Mucosa of descending colon (tissue), 3 donors: ENCODE results near the gene PLEKHA7. TPM values are rescaled to one million over a fixed set of nuclear protein-coding genes. Genes with fewer than 3 reads are reported as not detected.
"Not testable (repeated sequence)": the region's sequence is repeated elsewhere in the genome, so short reads cannot be mapped to it uniquely, and the experiment has no call there.

ENCODE experiments used
- ATAC-seq: fragments of 200-7000 bp; cut with Tn5 transposase; one replicate; pipeline ENCODE4 v1.9.1; 2020; ENCODE audit warnings: mild to moderate bottlenecking, moderate library complexity
- DNase-seq, 3 donors: peaks; one replicate each; pipeline ENCODE4 v3.0.0-alpha.2; 2020
- H3K36me3 ChIP-seq: fragments of 200-600 bp; one replicate; pipeline ENCODE4 v1.8.0; 2021; ENCODE audit warnings: low read depth, mild to moderate bottlenecking
- H3K4me1 ChIP-seq: fragments of 200-600 bp; one replicate; pipeline ENCODE4 v1.8.0; 2021; ENCODE audit warnings: low read depth, mild to moderate bottlenecking
- H3K4me3 ChIP-seq: fragments of 200-600 bp; one replicate; pipeline ENCODE4 v1.8.0; 2021; ENCODE audit warnings: mild to moderate bottlenecking
- H3K9me3 ChIP-seq: fragments of 200-600 bp; one replicate; pipeline ENCODE4 v1.8.0; 2021; ENCODE audit warnings: mild to moderate bottlenecking
- intact Hi-C, 2 donors: fragments of 100-400 bp; cut with DNase I in 1 of 2; cut with micrococcal nuclease in 1 of 2; formaldehyde crosslinking; loops; one replicate each; pipeline versions ENCODE4 v1.11.0 to v1.11.1; 2022; cut with DNase I, micrococcal nuclease
- long read RNA-seq, 2 donors: library from polyadenylated mRNA; unstranded; transcript quantifications; one replicate each; pipeline ENCODE4 v2.0.0, GENCODE V29; 2019 to 2021
- total RNA-seq, 3 donors: library from RNA; stranded (reverse); fragmentation: NEBNext Ultra II Directional in 2 of 3; extraction: Animal tissue kit (Norgen Biotek cat#: 25700) in 2 of 3; gene quantifications; one replicate each; pipeline versions ENCODE4 v1.2.1 to v1.2.4, GENCODE V29; 2021 to 2023
- TF ChIP-seq, protein P1 (sequence below): fragments of 200-600 bp; IDR thresholded peaks from one replicate; pipeline ENCODE4 v1.8.0; 2022; ENCODE audit warnings: antibody characterized with exemption, mild to moderate bottlenecking
- donor health status: DM: no; HTN: no; CAD: no; lungs with moderate emphysema.
- donor health status: DM: no; HTN: no; CAD: no.
- donor health status: DM: no; HTN: yes; CAD: no.

Gene PLEKHA7, protein sequence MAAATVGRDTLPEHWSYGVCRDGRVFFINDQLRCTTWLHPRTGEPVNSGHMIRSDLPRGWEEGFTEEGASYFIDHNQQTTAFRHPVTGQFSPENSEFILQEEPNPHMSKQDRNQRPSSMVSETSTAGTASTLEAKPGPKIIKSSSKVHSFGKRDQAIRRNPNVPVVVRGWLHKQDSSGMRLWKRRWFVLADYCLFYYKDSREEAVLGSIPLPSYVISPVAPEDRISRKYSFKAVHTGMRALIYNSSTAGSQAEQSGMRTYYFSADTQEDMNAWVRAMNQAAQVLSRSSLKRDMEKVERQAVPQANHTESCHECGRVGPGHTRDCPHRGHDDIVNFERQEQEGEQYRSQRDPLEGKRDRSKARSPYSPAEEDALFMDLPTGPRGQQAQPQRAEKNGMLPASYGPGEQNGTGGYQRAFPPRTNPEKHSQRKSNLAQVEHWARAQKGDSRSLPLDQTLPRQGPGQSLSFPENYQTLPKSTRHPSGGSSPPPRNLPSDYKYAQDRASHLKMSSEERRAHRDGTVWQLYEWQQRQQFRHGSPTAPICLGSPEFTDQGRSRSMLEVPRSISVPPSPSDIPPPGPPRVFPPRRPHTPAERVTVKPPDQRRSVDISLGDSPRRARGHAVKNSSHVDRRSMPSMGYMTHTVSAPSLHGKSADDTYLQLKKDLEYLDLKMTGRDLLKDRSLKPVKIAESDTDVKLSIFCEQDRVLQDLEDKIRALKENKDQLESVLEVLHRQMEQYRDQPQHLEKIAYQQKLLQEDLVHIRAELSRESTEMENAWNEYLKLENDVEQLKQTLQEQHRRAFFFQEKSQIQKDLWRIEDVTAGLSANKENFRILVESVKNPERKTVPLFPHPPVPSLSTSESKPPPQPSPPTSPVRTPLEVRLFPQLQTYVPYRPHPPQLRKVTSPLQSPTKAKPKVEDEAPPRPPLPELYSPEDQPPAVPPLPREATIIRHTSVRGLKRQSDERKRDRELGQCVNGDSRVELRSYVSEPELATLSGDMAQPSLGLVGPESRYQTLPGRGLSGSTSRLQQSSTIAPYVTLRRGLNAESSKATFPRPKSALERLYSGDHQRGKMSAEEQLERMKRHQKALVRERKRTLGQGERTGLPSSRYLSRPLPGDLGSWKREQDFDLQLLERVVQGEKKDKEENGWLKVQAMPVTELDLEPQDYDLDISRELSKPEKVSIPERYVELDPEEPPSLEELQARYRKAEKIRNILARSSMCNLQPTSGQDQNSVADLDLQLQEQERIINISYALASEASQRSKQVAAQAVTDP
- 100 to 1,000 TPM in 1 of 3 donors, 10 to 100 TPM in 2; 67.0 to 120 (median 99.6) TPM for total RNA-seq
- long read RNA-seq, donor 1, partial matches to known transcripts, result 11 of 23 reads
- long read RNA-seq, donor 1, other reads (novel, unspliced or antisense), result 11 of 23 reads
- long read RNA-seq, donor 2, partial matches to known transcripts, result 3 of 7 reads
- long read RNA-seq, donor 2, other reads (novel, unspliced or antisense), result 3 of 7 reads

DNA sequence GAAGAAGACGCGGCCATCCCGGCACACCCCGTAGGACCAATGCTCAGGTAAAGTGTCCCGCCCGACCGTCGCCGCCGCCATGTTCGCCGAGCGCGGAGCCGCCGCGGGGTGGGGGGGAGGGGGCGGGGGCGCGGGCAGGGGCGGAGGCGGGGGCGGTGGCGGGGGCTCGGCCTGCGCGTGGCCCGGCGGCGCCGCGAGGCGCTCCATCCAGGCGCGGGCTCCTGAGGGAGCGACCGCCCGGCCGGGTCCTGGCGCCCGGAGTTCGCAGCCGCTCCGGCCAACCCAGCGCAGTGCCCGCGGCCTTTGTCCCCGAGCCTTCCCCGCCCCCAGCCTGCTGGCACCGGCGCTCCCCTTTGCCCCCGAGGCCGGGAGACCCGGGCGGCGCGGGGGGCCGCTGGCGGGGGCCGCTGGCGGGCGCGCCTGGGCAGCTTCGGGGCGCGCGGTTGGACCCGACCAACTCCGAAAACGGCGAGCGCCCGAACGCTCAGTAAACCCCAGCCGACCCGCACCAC is at the start of gene PLEKHA7:
TSS of gene PLEKHA7 (minus strand) at position 94 of the 512 bp plus-strand sequence. CDS start at position 81, 13 bp downstream.
- Histone ChIP-seq H3K9me3 (no peaks in the 10 kb centered on the region), H3K4me3 (peak within 1 kb of the TSS; percentile 46), H3K36me3 (no peaks in the 10 kb centered on the region), H3K4me1 (no peaks in the 10 kb centered on the region)
- ATAC-seq, result peak; percentile 29
- intact Hi-C loops, result no loop called here
- TF ChIP-seq, protein P1, sequence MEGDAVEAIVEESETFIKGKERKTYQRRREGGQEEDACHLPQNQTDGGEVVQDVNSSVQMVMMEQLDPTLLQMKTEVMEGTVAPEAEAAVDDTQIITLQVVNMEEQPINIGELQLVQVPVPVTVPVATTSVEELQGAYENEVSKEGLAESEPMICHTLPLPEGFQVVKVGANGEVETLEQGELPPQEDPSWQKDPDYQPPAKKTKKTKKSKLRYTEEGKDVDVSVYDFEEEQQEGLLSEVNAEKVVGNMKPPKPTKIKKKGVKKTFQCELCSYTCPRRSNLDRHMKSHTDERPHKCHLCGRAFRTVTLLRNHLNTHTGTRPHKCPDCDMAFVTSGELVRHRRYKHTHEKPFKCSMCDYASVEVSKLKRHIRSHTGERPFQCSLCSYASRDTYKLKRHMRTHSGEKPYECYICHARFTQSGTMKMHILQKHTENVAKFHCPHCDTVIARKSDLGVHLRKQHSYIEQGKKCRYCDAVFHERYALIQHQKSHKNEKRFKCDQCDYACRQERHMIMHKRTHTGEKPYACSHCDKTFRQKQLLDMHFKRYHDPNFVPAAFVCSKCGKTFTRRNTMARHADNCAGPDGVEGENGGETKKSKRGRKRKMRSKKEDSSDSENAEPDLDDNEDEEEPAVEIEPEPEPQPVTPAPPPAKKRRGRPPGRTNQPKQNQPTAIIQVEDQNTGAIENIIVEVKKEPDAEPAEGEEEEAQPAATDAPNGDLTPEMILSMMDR, result no peak
- DNase-seq, result peak; percentile 54 to 76 (median 61)

DNA sequence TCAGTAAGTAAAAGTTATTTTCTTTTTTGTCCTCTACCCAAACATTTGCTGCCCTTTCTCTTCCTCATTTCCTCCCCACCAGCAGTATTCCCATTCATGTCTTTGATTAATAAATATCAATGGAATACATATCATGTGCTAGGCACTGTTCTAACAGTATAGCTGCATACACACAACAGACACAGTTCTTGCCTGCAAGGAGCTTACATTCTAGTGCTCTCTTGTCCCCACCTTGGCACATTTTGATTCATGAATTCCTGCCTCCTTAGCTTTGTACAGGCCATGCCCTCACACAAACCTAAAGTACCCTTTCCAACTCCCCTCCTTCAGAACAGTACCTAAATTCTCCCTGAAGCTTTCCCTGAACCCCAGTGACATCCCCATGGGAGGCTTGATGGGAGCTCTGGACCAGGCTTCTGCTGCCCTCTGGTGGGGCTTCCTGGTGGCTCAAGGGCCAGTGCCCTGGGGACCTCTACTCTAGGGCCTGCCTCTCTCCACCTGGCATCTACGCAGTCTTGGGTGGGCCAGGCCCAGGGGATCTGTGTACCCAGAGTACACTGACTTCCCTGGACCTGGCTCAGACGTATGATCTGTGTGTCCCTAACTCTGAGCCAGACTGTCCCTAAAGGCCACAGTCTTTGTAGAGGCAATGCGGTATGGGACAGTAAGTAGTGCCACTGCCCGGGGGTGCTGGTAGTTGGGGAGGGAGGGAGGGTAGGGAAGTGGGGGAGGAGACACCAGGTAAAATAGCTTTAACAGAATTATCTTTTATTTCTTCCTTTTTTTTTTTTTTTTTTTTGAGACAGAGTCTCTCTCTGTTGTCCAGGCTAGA is 49.2 kb upstream of the PLEKHA7 start:
- H3K4me1 ChIP-seq, result no peaks in the 10 kb centered on the region
- no peaks in the 10 kb centered on the region for H3K9me3 ChIP-seq
- no peak overlapping the region for H3K4me3 ChIP-seq
- no peaks in the 10 kb centered on the region for H3K36me3 ChIP-seq
- intact Hi-C loops, result loop anchor here in 1 of 2 donors (5.0 kb wide), 1 partner anchor 116 kb away; no protein-coding TSS in a partner anchor
- ATAC-seq (peak; percentile 94), DNase-seq (peak; percentile 60 to 88 (median 81))
- TF ChIP-seq, protein P1, result peak; percentile 53

DNA sequence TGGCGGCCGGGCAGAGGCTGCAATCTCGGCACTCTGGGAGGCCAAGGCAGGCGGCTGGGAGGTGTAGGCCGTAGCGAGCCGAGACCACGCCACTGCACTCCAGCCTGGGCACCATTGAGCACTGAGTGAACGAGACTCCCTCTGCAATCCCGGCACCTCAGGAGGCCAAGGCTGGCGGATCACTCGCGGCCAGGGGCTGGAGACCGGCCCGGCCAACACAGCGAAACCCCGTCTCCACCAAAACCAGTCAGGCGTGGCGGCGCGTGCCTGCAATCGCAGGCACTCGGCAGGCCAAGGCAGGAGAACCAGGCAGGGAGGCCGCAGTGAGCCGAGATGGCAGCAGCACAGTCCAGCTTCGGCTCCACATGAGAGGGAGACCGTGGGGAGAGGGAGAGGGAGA is 36.9 kb upstream of the PLEKHA7 start:
- intact Hi-C loops, H3K4me1 ChIP-seq, H3K4me3 ChIP-seq, H3K9me3 ChIP-seq, DNase-seq, H3K36me3 ChIP-seq, ATAC-seq: not testable (repeated sequence)

DNA sequence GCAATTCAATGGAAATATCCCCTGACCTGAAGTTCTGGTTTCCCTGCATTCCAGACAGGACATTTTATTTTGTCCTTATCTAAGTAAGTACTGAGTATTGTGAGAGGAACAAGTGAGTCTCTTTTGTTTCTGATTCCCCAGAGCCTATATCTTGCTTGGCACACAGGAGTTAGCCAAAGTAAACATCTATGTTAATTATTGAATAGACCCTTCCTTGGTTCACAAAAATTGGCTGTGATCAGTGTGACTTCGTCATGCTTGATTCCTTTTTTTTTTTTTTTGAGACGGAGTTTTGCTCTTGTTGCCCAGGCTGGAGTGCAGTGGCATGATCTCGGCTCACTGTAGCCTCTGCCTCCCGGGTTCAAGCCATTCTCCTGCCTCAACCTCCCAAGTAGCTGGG is 34.3 kb upstream of the PLEKHA7 start:
- ATAC-seq (peak; percentile 63), DNase-seq (peak in 1 of 3 donors; percentile 11)
- intact Hi-C loops, H3K9me3 ChIP-seq, H3K36me3 ChIP-seq, H3K4me3 ChIP-seq, H3K4me1 ChIP-seq: not testable (repeated sequence)

DNA sequence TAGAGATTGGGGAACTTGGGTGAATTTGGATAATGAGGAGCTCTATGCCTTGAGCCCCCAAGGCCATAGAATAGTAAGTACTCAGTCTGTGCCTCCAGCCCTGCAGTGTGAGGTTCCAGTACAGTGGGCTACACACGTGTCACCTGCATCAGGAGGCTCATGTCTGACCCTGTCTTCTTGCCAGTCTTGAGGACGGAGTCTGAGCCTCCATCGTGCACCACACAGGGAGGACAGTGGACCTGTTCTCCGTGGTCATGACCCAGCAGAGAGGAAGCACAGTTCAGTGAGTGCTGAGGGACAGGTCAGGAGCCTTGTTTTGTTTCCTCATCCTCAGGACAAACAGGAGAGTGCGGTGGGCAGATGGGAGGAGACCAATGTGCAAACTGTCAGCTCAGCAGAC is 32.5 kb upstream of the PLEKHA7 start:
- DNase-seq (no peak), ATAC-seq (no peak)

More for the DNA sequence above, 32.5 kb upstream of the PLEKHA7 start:
- no peaks in the 10 kb centered on the region for H3K4me1 ChIP-seq
- TF ChIP-seq, protein P1, result no peak
- no peaks in the 10 kb centered on the region for H3K9me3 ChIP-seq
- intact Hi-C loops, result no loop called here
- H3K4me3 ChIP-seq, result no peak overlapping the region
- no peaks in the 10 kb centered on the region for H3K36me3 ChIP-seq
